Astrocyte (in vitro differentiated cells and primary cell): ENCODE measurements around the gene RAB5IF. TPM values are rescaled to one million over a fixed set of nuclear protein-coding genes. Genes with fewer than 3 reads are reported as not detected.

Source experiments
- DNase-seq: peaks from one replicate; pipeline ENCODE4 v3.0.0-alpha.2; 2010; ENCODE audit warnings: low read depth
- FAIRE-seq: peaks from 2 replicates; lab custom pipeline; 2011; peaks lifted over from hg19 to GRCh38; lab: Jason Lieb, UNC
- H2AFZ ChIP-seq: 2 replicates; pipeline ENCODE4 v1.6.0; 2012; ENCODE audit warnings: low read depth, low read length, inconsistent platforms
- H3K27ac ChIP-seq: 2 replicates; pipeline ENCODE4 v1.5.1; 2011; ENCODE audit warnings: low read depth, low read length, inconsistent platforms
- H3K27me3 ChIP-seq: 2 replicates; pipeline ENCODE4 v1.6.0; 2011; ENCODE audit warnings: low read length, inconsistent platforms; ENCODE audit not compliant: insufficient read depth
- H3K36me3 ChIP-seq: 2 replicates; pipeline ENCODE4 v1.5.1; 2011; ENCODE audit warnings: low read length, inconsistent platforms; ENCODE audit not compliant: insufficient read depth
- H3K4me1 ChIP-seq: 2 replicates; pipeline ENCODE4 v1.5.1; 2011; ENCODE audit warnings: low read length, inconsistent platforms; ENCODE audit not compliant: insufficient read depth
- H3K4me2 ChIP-seq: 2 replicates; pipeline ENCODE4 v1.6.0; 2012; ENCODE audit warnings: low read length, inconsistent platforms
- H3K4me3 ChIP-seq: 2 replicates; pipeline ENCODE4 v1.5.1; 2011; ENCODE audit warnings: low read depth, mild to moderate bottlenecking, low read length, inconsistent platforms; ENCODE audit not compliant: insufficient read depth
- H3K79me2 ChIP-seq: 2 replicates; pipeline ENCODE4 v1.6.0; 2012; ENCODE audit warnings: mild to moderate bottlenecking, low read length, inconsistent platforms; ENCODE audit not compliant: insufficient read depth
- H3K9ac ChIP-seq: 2 replicates; pipeline ENCODE4 v1.6.0; 2012; ENCODE audit warnings: mild to moderate bottlenecking, low read length, inconsistent platforms
- H3K9me3 ChIP-seq: 2 replicates; pipeline ENCODE4 v1.5.1; 2012; ENCODE audit warnings: low read depth, mild to moderate bottlenecking, low read length, inconsistent platforms; ENCODE audit not compliant: insufficient read depth
- H4K20me1 ChIP-seq: 2 replicates; pipeline ENCODE4 v1.6.0; 2012; ENCODE audit warnings: low read length, inconsistent platforms; ENCODE audit not compliant: insufficient read depth
- H3K27ac Mint-ChIP-seq: one replicate; pipeline ENCODE4 v1.8.0; 2021; ENCODE audit warnings: mild to moderate bottlenecking, mixed read lengths; ENCODE audit not compliant: unreplicated experiment
- H3K27me3 Mint-ChIP-seq: one replicate; pipeline ENCODE4 v1.8.0; 2021; ENCODE audit warnings: low read depth, mixed read lengths; ENCODE audit not compliant: unreplicated experiment
- H3K36me3 Mint-ChIP-seq: one replicate; pipeline ENCODE4 v1.8.0; 2021; ENCODE audit warnings: low read depth, mixed read lengths; ENCODE audit not compliant: unreplicated experiment
- H3K4me1 Mint-ChIP-seq: one replicate; pipeline ENCODE4 v1.8.0; 2021; ENCODE audit warnings: low read depth, mixed read lengths; ENCODE audit not compliant: unreplicated experiment
- H3K4me3 Mint-ChIP-seq: one replicate; pipeline ENCODE4 v1.8.0; 2021; ENCODE audit warnings: mild to moderate bottlenecking, moderate library complexity, mixed read lengths; ENCODE audit not compliant: unreplicated experiment
- H3K9me3 Mint-ChIP-seq: one replicate; pipeline ENCODE4 v1.8.0; 2021; ENCODE audit warnings: mild to moderate bottlenecking, mixed read lengths; ENCODE audit not compliant: unreplicated experiment
- CTCF ChIP-seq: IDR thresholded peaks from 2 replicates; pipeline ENCODE4 v1.5.1; 2011; ENCODE audit warnings: low read depth, mild to moderate bottlenecking, inconsistent platforms, low read length, moderate library complexity; ENCODE audit not compliant: insufficient read depth
- EZH2 ChIP-seq: IDR thresholded peaks from 2 replicates; pipeline ENCODE4 v1.6.1; 2012; ENCODE audit warnings: mild to moderate bottlenecking, low read length, inconsistent platforms; ENCODE audit not compliant: insufficient read depth
- total RNA-seq: library from RNA; stranded (reverse); gene quantifications from 2 replicates; pipeline ENCODE4 v1.2.1, GENCODE V29; 2021

RAB5IF gene
- total RNA-seq, 1 donor from 2014 or later = 117 TPM

GRCh38 chr20:36611625-36612024 is 6.0 kb downstream of the RAB5IF start:
- H3K4me1 ChIP-seq = peaks cover 12% of the 10 kb centered on the region
- FAIRE-seq (no peak), DNase-seq (no peak)
- H3K27me3 Mint-ChIP-seq = no peaks in the 10 kb centered on the region
- TF ChIP-seq EZH2 (no peak), CTCF (no peak)
- peaks cover 7% of the 10 kb centered on the region for H3K4me1 Mint-ChIP-seq
- H3K27ac Mint-ChIP-seq = no peak overlapping the region
- no peak overlapping the region for H2AFZ ChIP-seq
- no peak overlapping the region for H3K4me3 Mint-ChIP-seq
- peaks cover 25% of the 10 kb centered on the region for H3K79me2 ChIP-seq
- no peak overlapping the region for H3K4me3 ChIP-seq
- no peak overlapping the region for H3K27ac ChIP-seq
- H3K4me2 ChIP-seq = no peak overlapping the region
- peaks cover 13% of the 10 kb centered on the region for H3K36me3 Mint-ChIP-seq
- no peak overlapping the region for H3K9ac ChIP-seq
- no peaks in the 10 kb centered on the region for H3K9me3 ChIP-seq
- peaks cover 69% of the 10 kb centered on the region for H4K20me1 ChIP-seq
- peaks cover 26% of the 10 kb centered on the region for H3K36me3 ChIP-seq
- no peaks in the 10 kb centered on the region for H3K9me3 Mint-ChIP-seq
- no peaks in the 10 kb centered on the region for H3K27me3 ChIP-seq

DNA sequence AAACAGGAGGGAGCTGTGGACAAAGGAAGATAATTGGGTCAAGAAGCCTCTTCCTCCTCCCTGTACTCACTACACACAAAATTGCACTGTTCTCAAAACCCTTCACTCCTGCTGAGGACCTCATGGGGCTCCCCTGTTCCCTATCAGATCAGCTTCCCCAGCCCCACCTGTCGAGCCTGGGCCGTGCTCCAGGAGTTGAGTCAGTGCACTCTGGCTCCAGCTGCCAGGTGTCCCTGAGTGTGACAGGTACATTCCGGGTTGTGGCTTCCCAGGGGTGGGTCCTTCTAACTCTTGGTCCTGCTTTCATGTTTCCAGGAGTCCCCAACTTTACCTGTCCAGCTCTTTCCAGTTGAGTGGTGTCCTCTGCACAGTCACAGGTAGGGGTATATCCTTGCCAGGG is 8.4 kb downstream of the RAB5IF start:
- no peaks in the 10 kb centered on the region for H3K4me1 ChIP-seq
- H3K36me3 ChIP-seq = peaks cover 17% of the 10 kb centered on the region
- H3K27ac Mint-ChIP-seq = no peak overlapping the region
- no peaks in the 10 kb centered on the region for H3K4me1 Mint-ChIP-seq
- no peaks in the 10 kb centered on the region for H3K27me3 ChIP-seq
- no peak for DNase-seq
- peaks cover 50% of the 10 kb centered on the region for H4K20me1 ChIP-seq
- H3K9me3 Mint-ChIP-seq = no peaks in the 10 kb centered on the region
- peaks cover 11% of the 10 kb centered on the region for H3K36me3 Mint-ChIP-seq
- H3K9me3 ChIP-seq = no peaks in the 10 kb centered on the region
- no peak overlapping the region for H3K4me2 ChIP-seq
- H3K9ac ChIP-seq = no peak overlapping the region
- H3K4me3 ChIP-seq = no peak overlapping the region
- peaks cover 3% of the 10 kb centered on the region for H3K79me2 ChIP-seq
- no peak for FAIRE-seq
- H2AFZ ChIP-seq = no peak overlapping the region
- H3K4me3 Mint-ChIP-seq = no peak overlapping the region
- no peak overlapping the region for H3K27ac ChIP-seq
- no peaks in the 10 kb centered on the region for H3K27me3 Mint-ChIP-seq
- TF ChIP-seq EZH2 (no peak), CTCF (no peak)

GRCh38 chr20:36614781-36615557 is 9.4 kb downstream of the RAB5IF start:
- no peaks in the 10 kb centered on the region for H3K9me3 ChIP-seq
- DNase-seq (no peak), FAIRE-seq (no peak)
- H3K27ac Mint-ChIP-seq = no peak overlapping the region
- H3K36me3 ChIP-seq = peaks cover 12% of the 10 kb centered on the region
- H3K9ac ChIP-seq = no peak overlapping the region
- no peak overlapping the region for H3K4me3 Mint-ChIP-seq
- H3K36me3 Mint-ChIP-seq = peaks cover 11% of the 10 kb centered on the region
- H3K27me3 ChIP-seq = no peaks in the 10 kb centered on the region
- H3K4me1 ChIP-seq = no peaks in the 10 kb centered on the region
- H3K79me2 ChIP-seq = peaks cover 3% of the 10 kb centered on the region
- H3K4me1 Mint-ChIP-seq = no peaks in the 10 kb centered on the region
- TF ChIP-seq CTCF (no peak), EZH2 (no peak)
- H4K20me1 ChIP-seq = peaks cover 45% of the 10 kb centered on the region
- H3K4me3 ChIP-seq = no peak overlapping the region
- no peak overlapping the region for H3K4me2 ChIP-seq
- H3K9me3 Mint-ChIP-seq = no peaks in the 10 kb centered on the region
- no peaks in the 10 kb centered on the region for H3K27me3 Mint-ChIP-seq
- H3K27ac ChIP-seq = no peak overlapping the region
- H2AFZ ChIP-seq = no peak overlapping the region
